Activated CD4-positive, alpha-beta T cell treated with anti-CD3 and anti-CD28 coated beads for 1 hour (primary cell): ENCODE measurements around the gene SINHCAF.
"Not testable (repeated sequence)": the region's sequence is repeated elsewhere in the genome, so short reads cannot be mapped to it uniquely, and the experiment has no call there.

ENCODE experiments used
- DNase-seq: peaks from one replicate; pipeline ENCODE4 v3.0.0-alpha.2; 2020

SINHCAF gene

DNA sequence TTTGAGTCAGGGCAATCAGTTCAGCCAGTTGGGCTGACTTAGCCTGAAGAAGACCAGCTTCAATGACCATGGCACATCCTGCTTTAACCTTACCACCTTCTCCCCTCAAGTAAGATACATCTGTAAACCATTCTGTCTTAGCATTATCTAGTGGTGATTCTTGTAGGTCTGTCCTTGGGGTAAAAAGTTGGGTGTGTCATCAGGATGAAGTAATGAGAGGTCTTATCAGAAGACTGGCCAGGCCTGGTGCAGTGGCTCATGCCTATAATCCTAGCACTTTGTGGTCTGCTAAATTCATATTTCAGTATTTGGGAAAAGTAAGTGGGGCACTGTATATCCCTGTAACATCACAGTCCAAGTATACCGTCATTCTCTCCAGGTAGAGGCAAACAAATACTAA is 19.1 kb downstream of the SINHCAF start:
- no peak for DNase-seq

DNA sequence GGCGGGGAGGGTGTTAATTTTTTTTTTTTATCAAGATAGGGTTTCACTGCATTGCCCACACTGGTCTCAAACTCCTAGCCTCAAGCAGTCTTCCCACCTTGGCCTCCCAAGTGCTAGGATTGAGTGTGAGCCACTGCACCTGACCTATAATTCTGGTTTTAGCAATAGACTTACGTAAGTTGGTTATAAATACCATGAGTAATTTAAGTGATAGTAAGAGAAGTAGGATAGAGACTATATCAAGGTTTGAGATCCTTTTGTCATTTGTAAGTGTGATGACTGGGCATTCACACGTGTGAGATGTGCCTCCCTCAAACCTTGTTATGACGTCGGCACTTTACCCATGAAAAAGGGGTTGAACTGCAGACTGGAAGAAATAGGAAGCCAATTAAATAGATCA is 22.5 kb downstream of the SINHCAF start:
- DNase-seq: no peak

DNA sequence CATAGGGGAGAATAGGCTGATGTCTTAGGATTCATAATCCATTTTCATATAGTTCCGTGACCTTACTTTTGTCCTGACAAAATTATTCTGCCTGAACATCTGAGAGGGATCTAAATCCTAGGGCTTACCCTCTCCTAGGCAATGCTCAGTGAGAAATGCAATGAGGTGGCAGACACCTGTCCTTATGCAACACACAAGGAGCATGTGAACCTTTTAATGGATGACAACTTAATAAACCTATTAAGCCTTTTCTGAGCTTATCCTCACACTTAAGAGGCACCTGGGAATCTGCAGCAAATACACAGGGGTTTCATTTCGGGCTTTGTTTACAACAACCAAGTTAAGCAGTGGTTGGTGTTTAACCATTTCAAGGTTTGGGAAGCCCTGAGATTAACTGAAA is 24.6 kb downstream of the SINHCAF start:
- no peak for DNase-seq

DNA sequence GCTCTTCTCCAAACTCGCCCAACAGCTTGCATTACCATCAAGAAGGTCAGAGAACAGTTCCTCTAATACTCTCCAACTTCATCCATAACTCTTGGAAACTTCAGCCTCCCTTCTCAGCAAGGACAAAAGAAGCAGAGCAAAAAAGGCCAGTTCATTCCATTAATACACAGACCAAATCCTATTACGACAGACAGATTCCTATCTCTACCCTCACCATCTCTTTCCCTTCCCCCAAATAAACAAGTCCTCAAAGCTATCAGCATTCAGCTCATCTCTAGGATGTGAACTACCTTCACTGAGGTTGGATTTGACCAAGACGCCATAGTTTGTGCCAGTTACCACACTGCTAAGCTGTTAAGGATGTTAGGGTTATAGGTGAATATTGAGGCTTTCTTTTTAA is 25.2 kb downstream of the SINHCAF start:
- no peak for DNase-seq

DNA sequence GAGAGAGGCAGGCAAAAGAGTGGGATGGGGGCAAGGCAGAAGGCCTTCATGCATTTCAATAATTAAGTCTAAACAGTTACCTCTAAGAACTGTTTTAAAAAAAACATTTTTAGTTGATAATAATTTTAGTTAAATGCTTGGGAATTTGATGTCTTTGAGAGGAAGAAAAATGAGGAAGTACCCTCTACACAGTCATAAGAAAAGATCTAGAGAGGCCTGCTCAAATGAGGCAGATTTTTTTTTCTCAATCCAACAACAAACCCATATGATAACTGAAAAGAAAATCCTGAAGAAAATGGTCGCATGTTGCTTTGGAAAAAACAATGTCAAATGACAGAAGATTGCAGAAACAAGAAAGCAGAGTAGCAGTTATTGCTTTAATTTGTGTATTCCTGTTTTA is 25.6 kb downstream of the SINHCAF start:
- DNase-seq: no peak

DNA sequence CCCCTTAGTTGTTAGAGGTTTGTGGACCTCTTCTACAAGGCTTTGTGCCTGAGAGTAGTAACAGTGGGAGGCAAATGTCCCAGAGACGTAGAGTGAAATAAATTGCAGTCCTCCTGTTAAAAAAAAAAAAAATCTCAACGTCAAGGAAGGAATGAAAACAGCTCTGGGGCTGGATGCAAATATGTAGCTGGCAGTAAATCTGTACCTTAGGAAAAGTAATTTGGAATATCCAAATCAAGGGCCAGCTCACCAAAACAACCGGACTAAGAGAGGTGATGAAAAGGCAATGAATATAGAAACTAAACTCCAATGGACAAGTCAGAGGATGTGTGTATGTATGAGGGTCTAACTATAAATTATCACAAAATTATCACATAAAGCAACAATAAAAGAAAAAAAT is 27.0 kb downstream of the SINHCAF start:
- DNase-seq: no peak

DNA sequence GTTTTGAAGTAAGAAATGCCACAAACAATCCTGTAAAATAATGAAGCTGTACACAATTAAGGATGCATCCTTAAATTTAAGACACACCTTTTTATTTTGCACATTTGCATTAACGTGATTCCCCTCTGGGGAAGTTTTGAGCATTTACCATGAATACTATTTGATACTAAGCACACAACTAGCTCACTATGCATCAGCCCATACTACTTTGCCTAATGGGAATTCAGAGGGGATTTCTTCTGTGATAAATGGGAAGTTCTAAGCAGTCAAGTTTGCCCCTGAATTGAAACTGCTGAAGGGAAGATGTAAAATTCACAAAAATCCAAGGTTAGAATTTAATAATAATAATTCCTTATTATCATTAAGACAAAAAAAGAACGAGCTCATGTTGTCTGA is 27.4 kb downstream of the SINHCAF start:
- no peak for DNase-seq

DNA sequence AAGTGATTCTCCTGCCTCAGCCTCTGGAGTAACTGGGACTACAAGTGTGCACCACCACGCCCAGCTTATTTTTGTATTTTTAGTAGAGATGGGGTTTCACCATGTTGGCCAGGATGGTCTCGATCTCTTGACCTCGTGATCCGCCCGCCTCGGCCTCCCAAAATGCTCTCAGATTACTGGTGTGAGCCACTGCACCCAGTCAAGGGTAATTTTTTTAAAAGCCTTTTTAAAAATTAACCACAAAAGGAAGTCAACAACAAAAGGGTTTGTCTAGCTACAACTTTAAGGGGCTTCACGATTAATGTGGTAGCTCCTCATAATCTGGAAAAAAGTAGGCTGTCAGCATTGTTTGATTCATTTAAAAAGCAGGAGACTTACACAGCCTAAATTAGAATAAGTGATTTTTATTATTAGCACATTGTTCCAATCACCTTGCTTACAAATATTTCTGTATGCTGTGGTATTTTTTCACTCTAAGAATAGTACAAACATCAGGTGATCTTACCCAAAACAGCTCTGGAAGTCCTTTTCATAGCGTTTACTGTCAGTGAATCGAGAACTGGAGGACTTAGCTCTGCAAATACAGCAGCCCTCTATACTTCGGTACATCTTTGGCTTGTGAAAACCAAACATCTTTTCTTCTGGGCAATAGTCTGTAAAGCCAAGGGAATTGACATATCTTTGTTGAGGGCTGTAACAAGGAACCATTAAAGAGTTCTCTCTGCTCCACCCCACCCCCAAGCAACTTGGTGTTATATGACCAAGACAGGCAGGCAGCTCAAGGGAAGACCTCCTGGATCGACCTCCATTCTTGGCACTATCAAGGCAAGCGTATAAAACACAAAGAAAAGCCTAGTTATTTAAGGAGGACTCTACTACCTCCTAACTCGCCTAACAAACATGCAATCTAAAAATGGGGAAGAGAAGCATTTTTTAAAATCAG is 28.1 kb downstream of the SINHCAF start:
- DNase-seq: no peak

DNA sequence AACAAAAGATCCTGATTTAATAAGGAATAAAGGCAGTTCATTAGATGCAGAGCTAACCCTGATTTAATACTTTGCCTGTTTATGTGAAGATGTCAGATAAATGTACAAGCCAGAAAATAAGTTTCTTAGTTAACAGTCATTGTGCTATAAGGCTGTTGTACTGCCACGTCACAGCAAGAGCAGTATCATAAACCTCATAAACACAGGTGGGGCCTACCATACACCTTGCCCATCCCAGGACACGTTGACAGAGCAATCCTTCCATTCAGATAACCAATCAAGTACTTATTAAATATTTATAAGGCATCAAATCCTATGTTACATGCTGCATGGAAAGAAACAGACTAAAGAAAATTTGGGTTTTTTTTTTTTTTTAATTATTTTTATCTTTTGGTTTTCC is 36.5 kb downstream of the SINHCAF start:
- DNase-seq: no peak

DNA sequence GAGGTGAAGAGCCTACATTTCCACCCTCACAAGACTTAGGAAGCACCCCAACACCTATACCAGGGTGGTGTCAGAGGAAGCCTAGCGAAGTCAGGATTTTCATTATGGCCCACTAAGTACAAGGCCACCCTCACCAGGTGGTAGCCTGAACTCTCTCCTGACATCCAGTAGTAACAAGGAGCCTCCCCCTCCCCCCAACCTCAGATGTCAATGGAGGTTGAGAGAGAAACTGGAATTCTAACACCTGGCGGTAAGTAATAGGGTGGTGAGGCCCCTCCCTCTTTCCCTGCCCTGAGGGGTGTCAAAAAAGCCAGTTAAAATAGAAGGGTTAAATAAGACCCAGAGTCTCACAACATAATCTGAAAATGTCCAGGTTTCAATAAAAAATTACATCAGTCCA is 37.6 kb downstream of the SINHCAF start:
- DNase-seq: no peak

DNA sequence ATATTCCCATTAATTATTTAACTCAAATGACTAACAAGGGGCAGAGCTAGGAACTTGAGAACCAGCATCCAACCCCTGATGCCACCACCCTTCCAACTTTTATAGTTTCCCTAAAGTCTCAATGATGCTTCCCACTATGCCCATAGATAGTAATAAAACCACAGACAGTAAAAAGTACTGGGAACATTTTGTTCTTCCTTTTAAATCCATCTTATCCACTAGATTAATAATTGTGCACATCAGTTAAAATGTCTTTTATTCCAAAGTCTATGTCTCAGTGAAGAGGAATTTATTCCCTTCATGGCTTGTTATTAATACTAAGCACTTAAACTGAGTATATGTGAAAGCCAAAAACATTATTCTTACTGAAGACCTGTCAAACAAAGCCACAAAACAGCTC is 45.8 kb downstream of the SINHCAF start:
- DNase-seq: no peak

DNA sequence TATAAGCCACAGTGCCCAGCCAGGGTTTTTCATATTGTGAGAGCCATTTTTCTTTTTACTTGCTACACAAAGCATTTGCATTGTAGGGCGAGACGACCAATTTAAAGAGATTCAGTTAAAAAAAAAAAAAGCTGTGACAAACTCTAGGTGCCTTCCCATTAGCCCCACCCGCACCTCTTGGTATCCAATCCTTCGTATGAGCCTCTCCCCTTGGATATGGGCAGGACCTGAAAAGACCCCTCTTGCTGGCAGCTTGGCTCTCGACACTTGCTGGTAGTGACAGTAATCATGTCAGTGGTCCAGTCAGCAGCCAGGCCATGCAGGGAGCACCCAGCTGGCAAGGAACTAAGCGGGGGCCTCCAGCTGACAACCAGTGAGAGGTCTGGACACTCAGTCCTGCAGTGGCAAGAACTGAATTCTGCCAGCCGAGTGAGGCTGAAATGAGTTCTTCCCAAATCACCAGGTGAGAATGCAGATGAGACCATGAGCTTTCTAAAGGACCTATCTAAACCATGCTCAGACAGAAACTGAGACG is 46.5 kb downstream of the SINHCAF start:
- no peak for DNase-seq

DNA sequence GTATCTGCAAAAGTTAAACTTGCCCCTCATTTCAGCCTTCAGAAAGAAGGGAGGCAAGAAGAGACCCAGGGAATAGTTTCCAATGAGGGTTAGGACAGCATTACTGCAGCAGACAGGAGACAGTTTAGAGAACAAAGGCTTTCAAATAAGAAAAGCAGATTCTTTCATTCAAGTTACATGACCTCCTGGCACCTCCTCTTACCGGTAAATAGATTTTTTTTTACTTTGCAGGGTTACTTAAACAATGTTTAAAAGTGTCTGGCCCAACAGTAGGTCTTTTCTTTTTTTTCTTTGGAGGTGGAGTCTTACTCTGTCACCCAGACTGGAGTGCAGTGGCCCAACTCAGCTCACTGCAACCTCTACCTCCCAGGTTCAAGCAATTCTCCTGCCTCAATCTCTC is 47.1 kb downstream of the SINHCAF start:
- DNase-seq: no peak

DNA sequence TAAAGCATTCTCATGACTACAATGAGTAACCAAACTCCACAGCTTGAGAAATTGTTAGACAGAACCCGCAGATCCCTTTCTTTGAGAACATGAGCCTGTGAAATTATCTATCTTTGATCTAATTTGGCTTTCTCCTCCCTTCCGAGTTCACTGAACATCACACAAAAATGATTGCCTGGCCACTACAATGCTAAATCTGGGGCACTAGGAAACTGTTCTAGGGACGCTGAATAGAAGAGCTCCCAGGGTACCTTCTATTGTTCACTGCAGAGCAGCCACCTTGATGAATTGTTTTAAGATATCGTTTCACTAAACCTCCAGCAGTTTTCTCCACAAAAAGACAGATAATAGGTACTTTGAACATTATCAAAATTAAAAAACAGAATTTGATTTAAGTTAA is 47.5 kb downstream of the SINHCAF start:
- no peak for DNase-seq

DNA sequence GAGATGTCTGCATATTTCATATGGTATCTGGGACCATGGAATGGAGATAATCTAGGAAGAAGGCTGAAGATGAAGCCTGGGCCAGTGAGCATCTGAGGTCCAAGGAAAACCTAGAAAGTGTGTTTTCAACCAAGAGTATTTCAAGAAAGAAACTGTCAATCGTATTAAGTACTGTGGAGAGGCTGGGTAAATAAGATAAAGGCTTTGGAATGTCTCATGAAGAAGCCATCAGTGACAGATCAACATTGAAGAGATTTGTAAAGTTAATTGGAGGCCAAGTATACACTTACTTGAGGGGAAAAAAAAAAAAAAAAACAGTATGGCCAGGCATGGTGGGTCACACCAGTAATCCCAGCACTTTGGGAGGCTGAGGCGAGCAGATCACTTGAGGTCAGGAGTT is 48.9 kb downstream of the SINHCAF start:
- DNase-seq: no peak

DNA sequence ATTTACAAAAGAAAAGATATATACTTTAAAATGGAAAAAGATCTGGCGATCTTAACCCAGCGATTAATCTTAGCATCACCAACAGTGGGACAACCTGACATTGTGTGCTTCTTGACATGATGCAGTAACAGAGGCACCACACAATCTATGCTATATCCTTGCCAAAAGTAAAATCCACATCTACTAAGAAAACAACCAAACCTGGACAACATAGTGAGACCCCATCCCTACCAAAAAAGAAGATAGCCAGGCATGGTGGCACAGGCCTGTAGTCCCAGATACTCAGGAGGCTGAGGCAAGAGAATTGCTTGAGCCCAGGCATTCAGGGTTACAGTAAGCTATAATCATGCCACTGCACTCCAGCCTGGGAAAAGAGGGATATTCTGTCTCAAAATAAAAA is 50.5 kb downstream of the SINHCAF start:
- DNase-seq: no peak

DNA sequence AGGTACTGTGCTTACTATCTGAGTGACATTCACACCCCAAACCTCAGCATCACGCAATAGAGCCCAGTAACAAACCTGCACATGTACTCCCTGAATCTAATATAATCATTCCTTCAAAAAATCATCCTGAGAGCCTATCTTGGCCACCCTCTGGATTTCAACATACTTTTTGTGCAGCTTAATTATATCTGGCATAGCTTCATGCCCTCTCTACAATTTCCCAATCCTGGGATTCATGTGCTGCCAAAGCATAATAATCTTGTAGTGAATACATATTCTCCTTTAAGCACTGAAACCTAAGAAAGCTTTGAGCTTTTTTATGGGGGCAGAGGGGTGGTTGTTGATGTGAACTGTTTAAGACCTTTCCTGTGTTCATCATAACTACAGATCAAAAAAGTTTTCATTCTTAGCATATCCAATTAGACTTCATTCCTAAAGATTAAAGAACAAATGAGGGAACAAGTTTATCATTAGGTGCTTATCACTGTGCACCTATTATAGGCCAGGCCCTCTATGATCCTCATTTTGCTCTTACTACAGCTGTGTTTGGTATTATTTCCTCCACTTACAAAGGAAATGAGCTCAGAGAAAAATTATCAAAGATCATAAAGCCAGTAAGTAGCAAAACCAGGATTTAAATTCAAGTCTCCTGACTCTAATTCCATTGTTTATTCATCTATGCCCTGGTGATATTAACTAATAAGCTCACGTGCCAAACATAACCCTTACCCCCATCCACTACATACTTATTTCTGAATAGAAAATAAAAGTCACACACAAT is 51.2 kb downstream of the SINHCAF start:
- DNase-seq: no peak

DNA sequence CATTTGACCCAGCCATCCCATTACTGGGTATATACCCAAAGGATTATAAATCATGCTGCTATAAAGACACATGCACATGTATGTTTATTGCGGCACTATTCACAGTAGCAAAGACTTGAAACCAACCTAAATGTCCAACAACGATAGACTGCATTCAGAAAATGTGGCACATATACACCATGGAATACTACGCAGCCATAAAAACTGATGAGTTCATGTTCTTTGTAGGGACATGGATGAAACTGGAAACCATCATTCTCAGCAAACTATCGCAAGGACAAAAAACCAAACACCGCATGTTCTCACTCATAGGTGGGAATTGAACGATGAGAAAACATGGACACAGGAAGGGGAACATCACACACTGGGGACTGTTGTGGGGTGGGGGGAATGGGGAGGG is 52.2 kb downstream of the SINHCAF start:
- DNase-seq: not testable (repeated sequence)

DNA sequence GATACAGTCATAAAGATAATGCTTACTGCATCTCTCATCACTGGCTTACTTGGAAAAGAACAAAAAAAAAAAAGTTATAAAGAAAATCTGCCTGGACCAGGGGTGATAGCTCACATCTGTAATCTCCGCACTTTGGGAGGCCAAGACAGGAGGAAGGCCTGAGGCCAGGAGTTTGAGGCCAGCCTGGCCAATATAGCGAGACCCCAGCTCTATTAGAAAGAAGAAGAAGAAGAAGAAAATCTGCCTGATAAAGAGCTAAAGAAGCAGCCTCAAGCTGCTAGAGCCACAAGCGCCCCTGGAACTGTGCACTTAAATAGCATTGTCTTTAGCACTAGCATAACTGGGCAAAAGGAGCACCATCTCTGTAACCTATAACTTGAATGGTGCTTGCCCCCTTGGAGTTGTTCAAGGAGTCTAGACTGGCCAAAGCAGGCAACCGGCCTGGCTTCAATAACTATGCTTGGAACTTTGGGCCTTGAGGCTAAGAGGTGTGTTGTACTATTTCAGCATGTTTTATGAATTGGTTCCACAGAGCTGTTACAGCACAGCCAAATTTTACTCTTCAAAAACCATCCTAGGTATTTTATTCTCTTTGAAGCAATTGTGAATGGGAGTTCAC is 53.2 kb downstream of the SINHCAF start:
- DNase-seq: no peak

DNA sequence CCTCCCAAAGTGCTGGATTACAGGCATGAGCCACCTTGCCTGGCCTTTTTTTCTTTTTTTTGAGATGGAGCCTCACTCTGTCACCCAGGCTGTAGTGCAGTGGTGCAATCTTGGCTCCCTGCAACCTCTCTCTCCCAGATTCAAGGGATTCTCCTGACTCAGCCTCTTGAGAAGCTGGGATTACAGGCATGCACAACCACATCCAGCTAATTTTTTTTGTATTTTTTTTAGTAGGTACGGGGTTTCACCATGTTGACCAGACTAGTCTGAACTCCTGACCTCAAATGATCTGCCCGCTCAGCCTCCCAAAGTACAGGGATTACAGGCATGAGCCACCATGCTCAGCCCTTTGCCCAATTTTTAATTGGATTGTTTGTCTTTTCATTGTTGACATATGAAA is 58.0 kb downstream of the SINHCAF start:
- DNase-seq: no peak

DNA sequence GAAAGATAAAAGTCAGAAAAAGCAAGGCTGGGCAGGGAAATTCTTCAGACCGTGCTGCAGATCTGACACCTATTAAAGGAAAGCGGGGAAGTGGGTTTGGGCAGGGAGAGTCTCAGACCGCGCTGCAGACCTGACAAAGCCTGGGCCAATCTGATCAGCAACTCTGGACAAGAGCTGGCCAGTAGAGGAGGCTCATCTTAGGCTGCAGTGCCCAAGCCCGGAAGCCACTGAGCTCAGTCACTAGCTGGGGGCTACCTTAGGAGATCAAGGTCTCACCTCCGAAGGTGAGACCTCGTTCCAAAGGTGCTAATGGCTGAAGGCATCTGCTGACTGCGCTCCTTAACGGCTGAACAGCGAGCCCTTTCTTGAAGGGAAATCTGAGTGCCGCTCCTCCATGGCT is 60.2 kb downstream of the SINHCAF start:
- DNase-seq: no peak

DNA sequence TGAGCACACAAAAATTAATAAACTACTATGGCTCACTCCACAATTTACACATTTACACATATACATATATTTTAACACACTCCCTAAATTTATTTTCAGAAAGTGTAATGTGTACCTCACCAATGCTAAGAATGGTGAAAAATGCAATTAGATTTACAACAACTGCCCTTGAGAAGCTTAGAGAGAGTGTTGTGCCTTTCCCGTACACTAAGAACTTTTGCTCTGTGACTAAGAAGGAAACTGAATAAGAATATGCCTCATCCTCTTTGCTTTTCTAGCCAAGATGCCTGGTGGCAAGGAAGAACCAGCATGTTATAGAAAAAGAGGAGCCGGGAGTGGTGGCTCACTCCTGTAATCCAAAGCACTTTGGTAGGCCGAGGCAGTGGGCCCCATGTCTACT is 62.3 kb downstream of the SINHCAF start:
- DNase-seq: no peak

DNA sequence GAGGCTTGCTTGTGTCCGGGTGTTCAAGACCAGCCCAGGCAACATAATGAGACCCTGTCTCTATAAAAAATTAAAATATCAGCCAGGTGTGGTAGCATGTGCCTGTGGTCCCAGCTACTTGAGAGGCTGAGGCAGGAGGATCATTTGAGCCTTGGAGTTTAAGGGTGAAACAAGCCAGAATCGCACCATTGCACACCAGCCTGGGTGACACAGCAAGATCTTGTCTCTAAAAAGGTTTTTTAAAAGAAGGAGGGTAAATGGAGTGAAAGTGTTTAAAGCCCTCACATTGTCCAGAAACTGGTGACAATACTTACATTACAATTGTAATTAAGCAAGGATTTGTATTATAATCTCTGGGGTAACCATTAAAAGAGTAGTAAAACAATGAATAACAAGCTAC is 64.2 kb downstream of the SINHCAF start:
- no peak for DNase-seq

DNA sequence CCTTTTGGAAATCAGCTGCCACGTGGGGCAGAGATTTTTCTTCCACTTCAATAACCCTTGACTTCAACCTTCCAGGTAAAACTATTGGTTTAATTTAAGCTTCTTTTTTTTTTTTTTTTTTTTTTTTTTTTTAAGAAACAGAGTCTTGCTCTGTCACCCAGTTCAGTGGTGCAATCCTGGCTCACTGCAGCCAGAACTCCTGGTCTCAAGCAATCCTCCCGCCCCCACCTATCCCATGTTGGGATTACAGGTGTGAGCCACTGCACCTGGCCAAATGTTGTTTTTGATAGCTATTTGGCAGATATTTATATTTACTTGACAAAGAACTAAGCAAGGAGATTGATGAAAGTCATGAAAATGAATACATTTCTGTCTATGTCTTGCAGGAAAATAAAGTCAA is 65.1 kb downstream of the SINHCAF start:
- no peak for DNase-seq
